ENCODE measurements around the gene REEP6.

The REEP6 gene

GRCh38 chr19:1456121-1456900, 34.7 kb upstream of the REEP6 start:
- DNase-seq: no peak
- Histone ChIP-seq H3K36me3 (peaks cover 25% of the 10 kb centered on the region), H3K27ac (no peak overlapping the region), H3K4me3 (ENCODE audit: low read depth, low read length) (no peak overlapping the region), H3K9me3 (ENCODE audit: severe bottlenecking) (no peaks in the 10 kb centered on the region), H3K27me3 (ENCODE audit: insufficient read depth, low read depth, severe bottlenecking) (peaks cover 14% of the 10 kb centered on the region)
- TF ChIP-seq CTCF (IDR thresholded peaks at IDR 0.05; ENCODE audit: low read depth, low read length): no peak

GRCh38 chr19:1457031-1457739, 33.8 kb upstream of the REEP6 start:
- H3K36me3 ChIP-seq: peaks cover 26% of the 10 kb centered on the region
- H3K4me3 ChIP-seq (ENCODE audit: low read depth, low read length): no peak overlapping the region
- peaks cover 5% of the 10 kb centered on the region for H3K27me3 ChIP-seq (ENCODE audit: insufficient read depth, low read depth, severe bottlenecking)
- DNase-seq: no peak
- no peak for TF ChIP-seq CTCF (IDR thresholded peaks at IDR 0.05; ENCODE audit: low read depth, low read length)
- no peaks in the 10 kb centered on the region for H3K9me3 ChIP-seq (ENCODE audit: severe bottlenecking)
- H3K27ac ChIP-seq: no peak overlapping the region

- Histone ChIP-seq H3K27ac (no peak overlapping the region), H3K4me3 (ENCODE audit: low read depth, low read length) (no peak overlapping the region), H3K36me3 (peaks cover 26% of the 10 kb centered on the region), H3K27me3 (ENCODE audit: insufficient read depth, low read depth, severe bottlenecking) (no peaks in the 10 kb centered on the region), H3K9me3 (ENCODE audit: severe bottlenecking) (no peaks in the 10 kb centered on the region)
- TF ChIP-seq CTCF (IDR thresholded peaks at IDR 0.05; ENCODE audit: low read depth, low read length): no peak
- no peak for DNase-seq
Measured at GRCh38 chr19:1457892-1458291, 33.1 kb upstream of the REEP6 start.

GRCh38 chr19:1459479-1459878, 31.5 kb upstream of the REEP6 start:
- H3K27me3 ChIP-seq (ENCODE audit: insufficient read depth, low read depth, severe bottlenecking): no peaks in the 10 kb centered on the region
- no peak overlapping the region for H3K4me3 ChIP-seq (ENCODE audit: low read depth, low read length)
- no peak overlapping the region for H3K27ac ChIP-seq
- no peaks in the 10 kb centered on the region for H3K9me3 ChIP-seq (ENCODE audit: severe bottlenecking)
- no peak for TF ChIP-seq CTCF (IDR thresholded peaks at IDR 0.05; ENCODE audit: low read depth, low read length)
- H3K36me3 ChIP-seq: peaks cover 26% of the 10 kb centered on the region
- no peak for DNase-seq

GRCh38 chr19:1460033-1460995, 30.7 kb upstream of the REEP6 start:
- Histone ChIP-seq H3K9me3 (ENCODE audit: severe bottlenecking) (no peaks in the 10 kb centered on the region), H3K4me3 (ENCODE audit: low read depth, low read length) (no peak overlapping the region), H3K27ac (no peak overlapping the region), H3K36me3 (peaks cover 30% of the 10 kb centered on the region), H3K27me3 (ENCODE audit: insufficient read depth, low read depth, severe bottlenecking) (no peaks in the 10 kb centered on the region)
- no peak for DNase-seq
- TF ChIP-seq CTCF (IDR thresholded peaks at IDR 0.05; ENCODE audit: low read depth, low read length): no peak

Data from WERI-Rb-1 (cell line).